Cardiac fibroblast (primary cell): ENCODE measurements around the gene FOXC2.

ENCODE experiments used
- DNase-seq, 2 donors: peaks; one replicate each; pipeline versions ENCODE4 v3.0.0 to v3.0.0-alpha.2; 2010; ENCODE audit warnings: low read depth in 2 of 2
- H3K4me3 ChIP-seq, 2 donors: replicated peaks in 1 of 2; 1 replicate in 1 of 2; 2 replicates in 1 of 2; pipeline ENCODE4 v1.5.1; 2011; ENCODE audit warnings: low read depth in 2 of 2, low read length in 2 of 2, mild to moderate bottlenecking in 2 of 2, moderate library complexity in 1 of 2
- CTCF ChIP-seq: IDR thresholded peaks from one replicate; pipeline ENCODE4 v1.5.1; 2011; ENCODE audit warnings: low read depth, mild to moderate bottlenecking, low read length, inconsistent platforms

FOXC2 gene

GRCh38 chr16:86566601-86566965 is at the start of gene FOXC2:
Gene FOXC2, plus strand, starts transcription at chr16:86566829. Its CDS starts 507 bp downstream, at chr16:86567336.
- peak within 1 kb of the TSS; percentile 74 to 87 for H3K4me3 ChIP-seq
- TF ChIP-seq CTCF = no peak
- DNase-seq = peak; percentile 96 to 98

- TF ChIP-seq CTCF = no peak
- no peak overlapping the region for H3K4me3 ChIP-seq
- DNase-seq = no peak
Observed at GRCh38 chr16:86517033-86517432, 49.6 kb upstream of the FOXC2 start.

GRCh38 chr16:86517652-86518258 is 48.9 kb upstream of the FOXC2 start:
- H3K4me3 ChIP-seq = no peak overlapping the region
- DNase-seq = peak; percentile 65 to 77
- TF ChIP-seq CTCF = peak; percentile 94

- no peak overlapping the region for H3K4me3 ChIP-seq
- no peak for DNase-seq
- no peak for TF ChIP-seq CTCF
Observed at GRCh38 chr16:86519007-86519648, 47.5 kb upstream of the FOXC2 start.

GRCh38 chr16:86519649-86520316 is 46.8 kb upstream of the FOXC2 start:
- peak; percentile 94 for TF ChIP-seq CTCF
- peak; percentile 55 to 71 for DNase-seq
- H3K4me3 ChIP-seq = peak overlapping the region in 1 of 2 donors; percentile 36

- DNase-seq = no peak
- peak overlapping the region in 1 of 2 donors; percentile 36 for H3K4me3 ChIP-seq
- no peak for TF ChIP-seq CTCF
Observed at GRCh38 chr16:86520317-86521210, 46.1 kb upstream of the FOXC2 start.
